NT2/D1 (cell line): ENCODE data around the gene LRRC15.

Source experiments
- SUZ12 ChIP-seq: IDR thresholded peaks from 2 replicates; pipeline ENCODE4 v1.6.1; 2011; ENCODE audit not compliant: insufficient read length, insufficient read depth; ENCODE audit errors: extremely low read depth
- ZNF274 ChIP-seq: IDR thresholded peaks from 2 replicates; pipeline ENCODE4 v1.6.1; 2011; ENCODE audit warnings: mild to moderate bottlenecking, low read depth, low read length

DNA sequence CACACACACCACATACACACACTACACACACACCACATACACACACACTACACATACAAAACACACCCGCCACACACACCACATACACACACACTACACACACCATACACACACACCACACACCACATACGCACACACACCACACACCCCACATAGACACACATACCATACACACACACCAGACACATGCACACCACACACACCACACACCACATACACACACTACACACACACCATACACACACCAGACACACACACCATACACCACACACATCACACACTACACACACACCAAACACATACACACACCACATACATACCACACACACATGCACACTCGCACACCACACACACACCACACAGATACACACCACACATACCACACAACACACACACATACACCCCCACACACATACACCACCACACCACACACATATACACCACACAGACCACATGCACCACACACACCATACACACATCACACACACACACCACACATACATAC is 44.7 kb downstream of the LRRC15 start:
- no peak for TF ChIP-seq SUZ12
- TF ChIP-seq ZNF274: no peak
